Rectal smooth muscle tissue (tissue), 1 donor: Measurements from ENCODE around the gene KRT9.
"Not testable (repeated sequence)": the region's sequence is repeated elsewhere in the genome, so short reads cannot be mapped to it uniquely, and the experiment has no call there.

Experiments
- H3K27ac ChIP-seq: one replicate; pipeline ENCODE4 v1.7.0; 2013; ENCODE audit warnings: low read depth, low read length, inconsistent platforms
- H3K27me3 ChIP-seq: one replicate; pipeline ENCODE4 v1.7.0; 2013; ENCODE audit warnings: low read length; ENCODE audit not compliant: control insufficient read depth, insufficient read depth
- H3K36me3 ChIP-seq: one replicate; pipeline ENCODE4 v1.7.0; 2013; ENCODE audit warnings: low read length; ENCODE audit not compliant: control insufficient read depth, insufficient read depth
- H3K4me1 ChIP-seq: one replicate; pipeline ENCODE4 v1.7.0; 2013; ENCODE audit warnings: low read length; ENCODE audit not compliant: control insufficient read depth, insufficient read depth
- H3K4me3 ChIP-seq: one replicate; pipeline ENCODE4 v1.7.0; 2013; ENCODE audit warnings: low read length
- H3K9ac ChIP-seq: one replicate; pipeline ENCODE4 v1.7.0; 2013; ENCODE audit warnings: low read length

The KRT9 gene

GRCh38 chr17:41544935-41545334 is 26.9 kb downstream of the KRT9 start:
- Histone ChIP-seq H3K27ac (no peak overlapping the region), H3K4me1 (peaks cover 10% of the 10 kb centered on the region), H3K9ac (no peak overlapping the region), H3K36me3 (no peaks in the 10 kb centered on the region), H3K27me3 (peaks cover 4% of the 10 kb centered on the region), H3K4me3 (no peak overlapping the region)

GRCh38 chr17:41544491-41544892 is 27.4 kb downstream of the KRT9 start:
- H3K9ac ChIP-seq = no peak overlapping the region
- no peak overlapping the region for H3K4me3 ChIP-seq
- H3K4me1 ChIP-seq = peaks cover 10% of the 10 kb centered on the region
- peaks cover 4% of the 10 kb centered on the region for H3K27me3 ChIP-seq
- no peaks in the 10 kb centered on the region for H3K36me3 ChIP-seq
- no peak overlapping the region for H3K27ac ChIP-seq

GRCh38 chr17:41542786-41543185 is 29.1 kb downstream of the KRT9 start:
- H3K36me3 ChIP-seq, H3K27ac ChIP-seq: not testable (repeated sequence)

GRCh38 chr17:41542357-41542756 is 29.5 kb downstream of the KRT9 start:
- no peak overlapping the region for H3K4me3 ChIP-seq
- H3K36me3 ChIP-seq = no peaks in the 10 kb centered on the region
- no peaks in the 10 kb centered on the region for H3K4me1 ChIP-seq
- no peaks in the 10 kb centered on the region for H3K27me3 ChIP-seq
- no peak overlapping the region for H3K9ac ChIP-seq
- H3K27ac ChIP-seq = no peak overlapping the region

More at GRCh38 chr17:41542786-41543185, 29.1 kb downstream of the KRT9 start:
- H3K4me3 ChIP-seq, H3K9ac ChIP-seq, H3K27me3 ChIP-seq, H3K4me1 ChIP-seq: not testable (repeated sequence)

- Histone ChIP-seq H3K27me3 (no peaks in the 10 kb centered on the region), H3K9ac (no peak overlapping the region), H3K36me3 (no peaks in the 10 kb centered on the region), H3K27ac (no peak overlapping the region), H3K4me3 (no peak overlapping the region), H3K4me1 (no peaks in the 10 kb centered on the region)
These were observed 30.8 kb downstream of the KRT9 start for GRCh38 chr17:41540921-41541625.

- no peaks in the 10 kb centered on the region for H3K27me3 ChIP-seq
- H3K9ac ChIP-seq = no peak overlapping the region
- H3K4me1 ChIP-seq = no peaks in the 10 kb centered on the region
- no peak overlapping the region for H3K27ac ChIP-seq
- H3K4me3 ChIP-seq = no peak overlapping the region
- H3K36me3 ChIP-seq = no peaks in the 10 kb centered on the region
These were observed 31.7 kb downstream of the KRT9 start for GRCh38 chr17:41539979-41540701.

- H3K4me3 ChIP-seq = no peak overlapping the region
- H3K36me3 ChIP-seq = no peaks in the 10 kb centered on the region
- H3K27ac ChIP-seq = no peak overlapping the region
- no peaks in the 10 kb centered on the region for H3K4me1 ChIP-seq
- H3K27me3 ChIP-seq = no peaks in the 10 kb centered on the region
- H3K9ac ChIP-seq = no peak overlapping the region
These were observed 32.8 kb downstream of the KRT9 start for GRCh38 chr17:41539071-41539492.

- H3K9ac ChIP-seq = no peak overlapping the region
- H3K27me3 ChIP-seq = no peaks in the 10 kb centered on the region
- H3K36me3 ChIP-seq = no peaks in the 10 kb centered on the region
- H3K27ac ChIP-seq = no peak overlapping the region
- H3K4me3 ChIP-seq = no peak overlapping the region
- no peaks in the 10 kb centered on the region for H3K4me1 ChIP-seq
These were observed 33.3 kb downstream of the KRT9 start for GRCh38 chr17:41538565-41538991.

- Histone ChIP-seq H3K27ac (no peak overlapping the region), H3K4me3 (no peak overlapping the region), H3K27me3 (no peaks in the 10 kb centered on the region), H3K9ac (no peak overlapping the region), H3K36me3 (no peaks in the 10 kb centered on the region), H3K4me1 (no peaks in the 10 kb centered on the region)
These were observed 33.9 kb downstream of the KRT9 start for GRCh38 chr17:41537990-41538389.

GRCh38 chr17:41537614-41537954 is 34.3 kb downstream of the KRT9 start:
- Histone ChIP-seq H3K4me3 (no peak overlapping the region), H3K9ac (no peak overlapping the region), H3K4me1 (no peaks in the 10 kb centered on the region), H3K36me3 (no peaks in the 10 kb centered on the region), H3K27me3 (no peaks in the 10 kb centered on the region), H3K27ac (no peak overlapping the region)

- Histone ChIP-seq H3K27me3 (no peaks in the 10 kb centered on the region), H3K4me1 (no peaks in the 10 kb centered on the region), H3K4me3 (no peak overlapping the region)
These were observed 34.9 kb downstream of the KRT9 start for GRCh38 chr17:41536741-41537613.

GRCh38 chr17:41535764-41536481 is 35.9 kb downstream of the KRT9 start:
- H3K36me3 ChIP-seq = no peaks in the 10 kb centered on the region
- H3K27ac ChIP-seq = no peak overlapping the region
- H3K4me3 ChIP-seq = no peak overlapping the region
- H3K27me3 ChIP-seq = no peaks in the 10 kb centered on the region
- no peak overlapping the region for H3K9ac ChIP-seq
- H3K4me1 ChIP-seq = no peaks in the 10 kb centered on the region

More at GRCh38 chr17:41536741-41537613, 34.9 kb downstream of the KRT9 start:
- no peaks in the 10 kb centered on the region for H3K36me3 ChIP-seq
- no peak overlapping the region for H3K9ac ChIP-seq
- H3K27ac ChIP-seq = no peak overlapping the region
